CD4-positive, alpha-beta T cell treated with Interleukin-17A for 1 hour (primary cell): ENCODE results near the gene ARRB1.
A peak's percentile ranks its signal among the peaks of the same experiment; 100 is the strongest.

Experiments
- DNase-seq: peaks from one replicate; pipeline ENCODE4 v3.0.0-alpha.2; 2020

ARRB1 gene

GRCh38 chr11:75244052-75244814, 107.2 kb downstream of the ARRB1 start:
- no peak for DNase-seq

DNA sequence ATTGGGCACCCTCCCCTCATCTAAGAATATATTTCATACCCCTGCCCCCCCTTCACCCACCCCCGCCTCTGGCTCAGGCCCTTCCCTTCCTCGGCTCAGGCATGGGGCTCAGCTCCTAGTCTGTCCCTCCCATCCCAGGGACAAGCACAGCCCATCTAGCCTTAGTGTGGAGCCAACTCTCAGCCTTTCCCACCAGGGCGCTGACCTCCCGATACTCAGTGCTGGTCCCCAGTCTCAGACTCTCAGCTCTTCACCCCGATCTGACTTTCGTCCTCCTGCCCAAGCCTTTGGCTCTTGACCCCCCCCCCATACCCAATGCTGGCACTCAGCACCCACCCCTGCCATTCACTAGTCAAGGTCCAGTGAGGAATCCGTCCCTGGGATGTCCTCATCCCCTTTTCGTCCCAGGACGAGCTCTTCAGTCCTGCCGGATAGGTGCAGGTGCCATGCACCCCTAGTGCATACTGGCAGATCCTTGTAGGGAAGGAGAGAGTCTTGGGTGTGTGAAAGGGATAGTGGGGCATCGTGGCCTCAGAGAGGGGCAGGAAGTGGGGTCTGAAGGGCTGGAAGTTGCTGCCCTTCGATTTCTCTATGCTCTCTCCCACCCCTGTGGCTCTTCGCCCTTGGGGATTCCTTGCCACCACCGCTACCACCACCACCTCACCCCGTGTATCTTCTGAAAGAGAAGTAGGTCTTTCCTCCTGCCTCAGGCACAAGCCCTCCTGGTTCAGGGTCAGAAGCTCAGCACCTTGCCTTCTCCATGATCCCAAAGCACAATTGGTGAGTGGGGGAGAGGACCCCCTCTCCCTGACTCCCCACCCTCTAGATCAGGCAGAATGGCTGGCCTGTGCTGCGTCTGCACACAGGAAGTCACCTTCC, 108.5 kb downstream of the ARRB1 start:
- DNase-seq: no peak

DNA sequence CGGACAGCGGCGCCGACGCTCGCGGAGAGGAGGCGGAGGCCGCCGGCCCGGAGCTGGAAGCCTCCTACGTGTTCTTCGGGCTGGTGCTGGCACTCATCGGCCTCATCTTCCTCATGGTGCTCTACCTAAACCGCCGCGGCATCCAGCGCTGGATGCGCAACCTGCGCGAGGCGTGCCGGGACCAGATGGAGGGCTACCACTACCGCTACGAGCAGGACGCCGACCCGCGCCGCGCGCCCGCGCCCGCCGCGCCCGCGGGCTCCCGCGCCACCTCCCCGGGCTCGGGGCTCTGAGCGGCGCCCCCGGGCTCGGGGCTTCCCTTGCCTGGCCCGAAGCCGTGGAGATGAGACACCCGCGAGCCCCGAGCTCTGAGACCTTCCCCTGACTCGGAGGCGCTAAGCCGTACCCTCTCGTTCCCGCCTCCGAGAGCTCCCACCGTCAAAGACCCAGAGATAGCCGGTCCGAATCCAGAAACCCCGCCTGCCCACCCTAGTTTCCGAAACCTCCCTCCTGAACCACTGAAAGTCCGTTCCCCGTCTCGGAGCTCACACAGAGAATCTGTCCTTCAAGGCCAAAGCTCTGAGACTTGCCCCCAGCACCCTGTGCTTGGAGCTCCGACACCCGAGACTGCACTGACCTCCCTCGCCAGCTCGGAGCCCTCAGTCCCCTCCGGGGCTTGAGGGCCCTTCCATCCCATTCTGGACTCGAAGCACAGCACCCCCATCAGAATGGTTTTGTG, 109.4 kb downstream of the ARRB1 start:
- no peak for DNase-seq

GRCh38 chr11:75241036-75241905, 110.2 kb downstream of the ARRB1 start:
- peak; percentile 89 for DNase-seq

DNA sequence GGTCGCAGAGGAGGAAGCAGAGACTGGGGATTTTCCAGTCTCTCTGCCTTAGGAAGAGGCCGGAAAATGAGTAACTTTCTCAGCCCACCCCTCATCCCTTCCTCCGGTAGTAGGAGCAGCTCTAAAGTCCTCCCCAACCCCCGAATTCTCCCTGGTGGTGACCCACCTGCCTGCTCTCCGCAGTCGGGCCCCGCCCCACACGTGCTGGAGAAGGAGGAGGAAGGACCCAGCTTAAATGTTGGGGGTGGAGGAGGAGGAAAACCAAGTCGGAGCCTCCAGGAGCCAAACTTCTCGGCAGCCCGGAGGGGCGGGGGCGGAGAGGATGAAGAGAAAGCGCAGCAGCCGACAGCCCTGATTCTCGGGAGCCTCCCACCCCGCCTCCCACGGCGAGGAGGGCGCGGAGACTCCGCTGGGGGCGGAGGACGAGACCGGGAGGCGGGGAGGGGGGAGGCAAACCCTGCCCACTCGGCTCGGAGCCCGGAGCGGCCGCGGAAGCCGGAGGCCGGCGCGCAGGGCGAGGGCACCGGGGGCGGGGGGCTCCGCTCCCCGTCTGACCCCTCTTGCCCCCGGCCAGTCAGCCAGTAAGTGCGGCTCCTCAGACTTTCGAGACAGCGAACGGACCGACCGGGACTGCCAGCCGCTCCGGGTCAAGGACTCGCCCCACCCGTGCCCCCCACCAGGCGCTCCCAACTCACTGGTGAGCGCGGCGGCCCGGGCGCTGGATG, 111.0 kb downstream of the ARRB1 start, which contains the start of gene TPBGL:
Gene TPBGL, plus strand, starts transcription at position 464 of the 725 bp plus-strand sequence. CDS start 276 bp downstream, outside the sequence.
- peak; percentile 5 for DNase-seq

DNA sequence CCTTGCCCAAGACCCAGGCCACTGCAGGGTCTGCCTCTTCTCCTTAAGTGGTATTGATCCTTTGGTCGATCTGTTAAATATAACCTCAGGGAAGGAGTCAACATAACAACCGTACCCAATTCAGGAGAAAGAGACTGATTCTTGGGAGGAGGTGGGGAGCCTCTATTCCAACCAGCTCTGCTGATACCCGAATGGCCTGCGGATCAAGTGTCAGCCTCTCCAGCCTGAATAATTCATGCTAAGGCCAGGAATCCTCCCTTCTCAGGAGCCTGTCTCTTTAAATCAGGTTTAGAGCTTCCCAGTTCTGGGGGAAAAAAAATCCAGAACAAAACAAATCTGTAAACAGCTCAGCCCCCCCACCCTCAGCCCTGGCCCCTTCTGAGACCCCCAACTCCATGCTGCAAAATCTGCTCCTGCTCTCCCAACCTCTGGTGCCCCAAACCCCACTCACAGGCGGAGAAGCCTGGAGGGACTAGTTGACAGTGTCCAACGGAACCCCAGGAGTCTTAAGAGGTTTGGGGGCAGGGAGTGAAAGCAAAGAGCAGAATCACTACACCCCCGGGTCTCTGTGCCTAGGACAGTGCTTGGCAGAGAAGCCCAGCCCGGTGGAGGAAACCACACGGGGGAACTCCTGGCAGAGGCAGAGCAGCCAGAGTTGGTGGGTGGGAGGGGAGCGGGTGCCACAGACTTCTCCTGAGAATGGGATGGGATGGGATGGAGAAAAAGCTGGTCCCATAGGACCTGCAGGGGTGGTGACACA, 111.8 kb downstream of the ARRB1 start:
- no peak for DNase-seq

GRCh38 chr11:75238595-75239440, 112.6 kb downstream of the ARRB1 start:
- no peak for DNase-seq

GRCh38 chr11:75237050-75237449, 114.4 kb downstream of the ARRB1 start:
- no peak for DNase-seq

GRCh38 chr11:75236062-75236461, 115.4 kb downstream of the ARRB1 start:
- DNase-seq: no peak

DNA sequence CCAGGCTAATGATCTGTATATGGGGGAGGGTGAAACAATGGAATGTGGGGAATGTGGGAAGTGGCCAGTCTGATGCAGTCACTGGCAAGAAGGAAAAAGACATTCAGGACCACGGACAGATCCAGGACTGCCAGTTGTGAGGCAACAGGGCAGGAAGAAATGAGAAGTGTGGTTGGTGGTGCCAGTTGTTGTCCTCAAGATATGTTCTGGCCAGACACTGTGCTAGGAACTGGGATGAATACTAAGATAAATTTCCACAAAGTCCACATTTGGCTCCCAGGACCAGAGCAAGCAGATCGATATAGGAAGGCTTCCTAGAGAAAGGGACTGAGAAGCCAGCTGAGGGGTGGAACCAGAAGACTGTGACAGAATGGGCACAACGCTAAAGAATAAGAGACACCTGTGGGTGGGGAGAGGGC, 117.7 kb downstream of the ARRB1 start:
- no peak for DNase-seq

GRCh38 chr11:75230621-75231020, 120.8 kb downstream of the ARRB1 start:
- DNase-seq: no peak

GRCh38 chr11:75229466-75229865, 122.0 kb downstream of the ARRB1 start:
- DNase-seq: no peak

GRCh38 chr11:75225794-75226193, 125.7 kb downstream of the ARRB1 start:
- no peak for DNase-seq

- no peak for DNase-seq
These were observed 127.4 kb downstream of the ARRB1 start for GRCh38 chr11:75223954-75224643.

DNA sequence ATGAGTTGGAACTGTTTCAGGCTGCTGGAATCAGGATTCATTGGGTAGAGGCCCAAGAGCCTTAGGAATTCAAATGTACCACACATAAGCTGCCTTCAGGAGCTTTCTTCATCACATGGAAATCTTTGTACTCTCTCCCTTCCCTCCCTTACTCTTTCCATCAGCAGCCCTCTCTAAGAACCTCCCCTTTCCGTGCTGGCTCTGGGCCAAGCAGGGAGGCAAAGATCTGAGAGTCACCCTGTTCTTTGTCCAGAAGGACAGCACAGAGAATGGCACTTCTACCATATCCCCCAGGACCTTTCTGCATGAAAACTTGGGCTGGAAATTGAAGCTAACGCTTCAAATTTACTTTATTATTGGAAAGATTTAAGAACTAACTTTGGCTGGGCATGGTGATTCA, 131.6 kb downstream of the ARRB1 start:
- no peak for DNase-seq

DNA sequence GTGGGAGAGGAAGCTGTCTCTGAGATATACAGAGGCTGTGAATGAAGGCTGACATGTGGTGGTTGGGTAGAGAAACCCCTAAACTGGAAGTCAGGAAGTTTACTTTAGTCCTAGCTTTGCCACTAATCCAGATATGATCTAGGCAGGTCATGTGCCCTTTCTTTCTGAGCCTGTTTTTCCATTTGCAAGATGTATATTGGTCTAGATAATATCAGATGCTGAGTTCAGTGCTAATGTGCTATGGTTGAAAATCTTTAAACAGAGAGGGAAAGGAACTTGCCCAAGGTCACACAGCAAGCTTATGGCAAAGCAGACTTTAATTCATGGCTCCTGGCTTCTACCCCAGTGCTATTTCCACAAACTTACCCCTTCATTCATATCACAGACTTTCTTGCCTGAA, 136.6 kb downstream of the ARRB1 start:
- no peak for DNase-seq

GRCh38 chr11:75214411-75214821, 137.0 kb downstream of the ARRB1 start:
- peak; percentile 68 for DNase-seq
